Brain microvascular endothelial cell (primary cell): ENCODE data around the gene ODR4.
"Not testable (repeated sequence)": the region's sequence is repeated elsewhere in the genome, so short reads cannot be mapped to it uniquely, and the experiment has no call there.

Experiments used
- DNase-seq: peaks from one replicate; pipeline ENCODE4 v3.0.0-alpha.2; 2020
- H3K27ac ChIP-seq: fragments of 250-450 bp; sonication (Bioruptor Pico); 2 replicates; pipeline ENCODE4 v1.5.1; 2020; ENCODE audit warnings: mild to moderate bottlenecking, moderate library complexity
- H3K27me3 ChIP-seq: fragments of 250-450 bp; sonication (Bioruptor Pico); replicated peaks from 2 replicates; pipeline ENCODE4 v1.5.1; 2020; ENCODE audit warnings: mild to moderate bottlenecking
- H3K36me3 ChIP-seq: fragments of 250-450 bp; sonication (Bioruptor Pico); replicated peaks from 2 replicates; pipeline ENCODE4 v1.5.1; 2020; ENCODE audit warnings: mild to moderate bottlenecking
- H3K4me3 ChIP-seq: 2 replicates; pipeline ENCODE4 v1.5.1; 2011; ENCODE audit warnings: low read depth, mild to moderate bottlenecking, control low read depth, low read length, moderate library complexity
- CTCF ChIP-seq: IDR thresholded peaks from 2 replicates; pipeline ENCODE4 v1.5.1; 2011; ENCODE audit warnings: low read depth, mild to moderate bottlenecking, moderate library complexity, low read length, control low read depth, inconsistent platforms; ENCODE audit errors: missing control alignments
- in situ Hi-C: cut with HindIII; loops from 2 replicates; pipeline ENCODE4 v1.10.0; 2017; ENCODE audit warnings: low sequenced_read_pairs, low pct_ligation_motif_present

Gene ODR4

GRCh38 chr1:186446152-186446551 is 70.5 kb downstream of the ODR4 start:
- DNase-seq: no peak
- Histone ChIP-seq H3K4me3 (no peak overlapping the region), H3K36me3 (no peaks in the 10 kb centered on the region), H3K27me3 (no peaks in the 10 kb centered on the region), H3K27ac (no peak overlapping the region)
- in situ Hi-C loops: no loop called here
- no peak for TF ChIP-seq CTCF

DNA sequence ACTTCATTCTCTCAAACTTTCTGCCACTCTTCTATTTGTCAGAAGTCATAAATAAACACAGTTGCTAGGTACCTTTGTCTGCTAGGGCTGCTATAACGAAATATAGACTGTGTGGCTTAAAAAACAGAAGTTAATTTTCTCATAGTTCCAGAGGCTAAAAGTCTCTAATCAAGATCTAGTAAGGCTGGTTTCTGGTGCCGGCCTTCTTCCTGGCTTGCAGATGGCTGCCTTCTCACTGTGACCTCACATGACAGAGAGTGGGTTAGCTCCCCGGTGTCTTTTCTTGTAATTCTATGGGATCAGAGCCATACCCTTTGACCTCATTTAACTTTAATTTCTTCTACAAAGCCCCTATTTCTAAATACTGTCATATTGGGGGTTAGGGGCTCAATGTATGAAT is 79.3 kb downstream of the ODR4 start:
- H3K27me3 ChIP-seq: no peaks in the 10 kb centered on the region
- no peak overlapping the region for H3K4me3 ChIP-seq
- TF ChIP-seq CTCF: no peak
- no peaks in the 10 kb centered on the region for H3K36me3 ChIP-seq
- no peak overlapping the region for H3K27ac ChIP-seq
- DNase-seq: no peak
- in situ Hi-C loops: no loop called here

GRCh38 chr1:186456729-186457255 is 81.2 kb downstream of the ODR4 start:
- Histone ChIP-seq H3K4me3 (no peak overlapping the region), H3K27me3 (no peaks in the 10 kb centered on the region), H3K36me3 (no peaks in the 10 kb centered on the region), H3K27ac (no peak overlapping the region)
- in situ Hi-C loops: no loop called here
- no peak for DNase-seq
- TF ChIP-seq CTCF: no peak

GRCh38 chr1:186459161-186459560 is 83.5 kb downstream of the ODR4 start:
- H3K27ac ChIP-seq, in situ Hi-C loops: not testable (repeated sequence)

DNA sequence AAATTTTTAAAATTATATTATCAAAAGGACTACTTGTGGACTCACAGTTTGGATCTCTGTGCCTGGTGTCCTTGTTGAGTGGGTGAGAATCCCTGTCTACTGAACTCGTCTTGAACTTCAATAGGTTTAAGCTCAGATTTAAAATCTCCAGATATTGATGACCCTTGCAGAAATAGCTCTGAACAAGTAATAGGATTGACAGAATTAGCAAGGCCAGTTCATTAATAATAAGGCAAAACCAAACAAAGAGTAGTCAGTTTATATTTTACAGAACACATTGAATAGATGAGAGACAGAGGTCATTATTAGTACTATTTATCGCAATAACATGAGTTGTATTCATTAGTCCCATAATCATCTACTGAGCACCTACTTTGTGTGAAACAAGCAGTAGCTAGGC is 85.4 kb downstream of the ODR4 start, which contains the start of gene PDC:
Gene PDC, minus strand, starts transcription at position 101 of the 400 bp plus-strand sequence. CDS start 11,655 bp downstream, outside the sequence.
- no peak for TF ChIP-seq CTCF
- Histone ChIP-seq H3K27me3 (no peaks in the 10 kb centered on the region), H3K27ac (no peak within 1 kb of the TSS), H3K4me3 (no peak within 1 kb of the TSS), H3K36me3 (no peaks in the 10 kb centered on the region)
- DNase-seq: no peak
- in situ Hi-C loops: no loop called here

More at GRCh38 chr1:186459161-186459560, 83.5 kb downstream of the ODR4 start:
- H3K36me3 ChIP-seq, DNase-seq, H3K27me3 ChIP-seq, H3K4me3 ChIP-seq: not testable (repeated sequence)

- DNase-seq: no peak
Observed at GRCh38 chr1:186463511-186463910, 87.9 kb downstream of the ODR4 start.

More at GRCh38 chr1:186463511-186463910, 87.9 kb downstream of the ODR4 start:
- Histone ChIP-seq H3K27ac (no peak overlapping the region), H3K36me3 (no peaks in the 10 kb centered on the region), H3K4me3 (no peak overlapping the region), H3K27me3 (no peaks in the 10 kb centered on the region)
- TF ChIP-seq CTCF: no peak
- in situ Hi-C loops: no loop called here
